Prostate gland (tissue), 2 donors: ENCODE data around the gene TRAF1.

Experiments
- CTCF ChIP-seq, 4 experiments: fragments of 200-600 bp in 2 of 4; fragments of 450-650 bp in 2 of 4; sonication (generic) in 2 of 4; IDR thresholded peaks; 1 replicate in 3 of 4; 2 replicates in 1 of 4; pipeline ENCODE4 v1.5.1; 2016 to 2019; ENCODE audit warnings: antibody characterized with exemption in 4 of 4, mild to moderate bottlenecking in 2 of 4, moderate library complexity in 2 of 4
- POLR2AphosphoS5 ChIP-seq: sonication (generic); formaldehyde crosslinking; IDR thresholded peaks from one replicate; pipeline ENCODE4 v1.6.1; 2017; ENCODE audit warnings: antibody characterized with exemption

DNA sequence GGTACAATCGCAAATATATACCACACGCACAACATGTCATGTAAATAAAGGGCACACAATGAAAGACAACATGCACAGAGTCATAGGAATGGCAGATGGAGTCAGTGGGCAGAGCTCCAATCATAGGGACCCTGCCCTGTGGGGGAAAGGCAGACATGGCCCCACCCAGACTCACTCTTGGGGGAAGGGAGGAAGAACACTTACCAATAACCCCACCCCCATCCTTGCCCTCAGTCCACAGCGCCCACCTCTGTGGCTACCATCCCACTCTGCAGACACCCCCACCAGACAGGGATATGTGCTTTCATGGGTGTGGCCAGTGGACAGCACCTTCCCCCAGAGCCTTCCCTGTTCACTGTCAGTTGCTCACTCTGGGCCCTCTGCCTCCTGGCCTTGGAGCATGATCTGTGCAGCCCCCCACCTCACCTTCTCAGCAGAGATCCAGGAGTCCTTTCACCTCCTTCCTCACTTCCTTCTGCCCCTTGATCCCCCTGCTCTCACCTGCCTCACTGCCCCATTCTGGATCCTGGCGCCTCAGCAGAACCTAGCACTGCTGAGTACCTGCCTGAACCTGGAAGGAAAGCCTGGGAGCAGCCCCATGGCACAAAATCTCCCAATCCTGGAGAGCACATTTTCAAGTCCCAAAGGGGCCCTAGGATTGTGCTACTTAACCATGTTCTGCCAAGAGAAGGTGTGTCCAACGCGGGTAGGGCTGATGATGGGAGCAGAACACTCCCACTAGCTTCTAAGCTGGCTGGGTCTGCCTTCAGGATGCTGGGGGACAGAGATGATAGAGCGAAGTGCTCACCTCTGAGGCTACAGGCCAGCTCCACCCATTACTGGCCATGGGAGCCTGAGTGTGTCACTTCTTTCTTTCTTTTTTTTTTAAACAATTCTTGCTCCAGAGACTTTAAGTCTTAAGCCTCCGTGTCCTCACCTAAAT lies 48.1 kb downstream of the TRAF1 start:
- TF ChIP-seq CTCF (IDR thresholded peaks at IDR 0.05): no peak
- TF ChIP-seq POLR2AphosphoS5: no peak
